ENCODE measurements around the gene ROMO1.

GRCh38 chr20:35669221-35669620, 30.0 kb upstream of the ROMO1 start:
- TF ChIP-seq EZH2 (IDR thresholded peaks at IDR 0.05; ENCODE audit: low read depth, low read length, severe bottlenecking) = no peak
- no peak for TF ChIP-seq CTCF (IDR thresholded peaks at IDR 0.05; ENCODE audit: control extremely low read depth in 1 of 3, insufficient read depth in 1 of 3, low read depth in 1 of 3, low read length in 3 of 3)
- TF ChIP-seq JUN (IDR thresholded peaks at IDR 0.05; ENCODE audit: low read depth, low read length) = no peak
- TF ChIP-seq YY1 (IDR thresholded peaks at IDR 0.05; ENCODE audit: low read depth, low read length) = no peak
- no peak for TF ChIP-seq EP300 (IDR thresholded peaks at IDR 0.05; ENCODE audit: borderline replicate concordance in 1 of 2, low read depth in 2 of 2, low read length in 2 of 2)
